Activated T-helper 1 cell treated with anti-CD3 and anti-CD28 coated beads, Interleukin-12 subunit alpha, Interleukin-12 subunit beta, Interleukin-2, Interleukin-4 antibody, amounts not matched to agents 30 ng/mL and 10 ng/mL and 1 ng/mL, durations not matched to agents 14 hours and 24 hours and 36 hours (primary cell): ENCODE results near the gene MYO5B. TPM values are rescaled to one million over a fixed set of nuclear protein-coding genes. Genes with fewer than 3 reads are reported as not detected.

Experiments used
- DNase-seq: peaks from one replicate; pipeline ENCODE4 v3.0.0; 2021; ENCODE audit warnings: low spot score
- H3K27ac Mint-ChIP-seq: one replicate; pipeline ENCODE4 v1.8.0; 2021; ENCODE audit warnings: mild to moderate bottlenecking, mixed read lengths
- H3K27me3 Mint-ChIP-seq: one replicate; pipeline ENCODE4 v1.8.0; 2022; ENCODE audit warnings: mild to moderate bottlenecking, moderate library complexity, mixed read lengths; ENCODE audit not compliant: insufficient read depth
- H3K36me3 Mint-ChIP-seq: one replicate; pipeline ENCODE4 v1.8.0; 2021; ENCODE audit warnings: low read depth, mixed read lengths
- H3K4me1 Mint-ChIP-seq: one replicate; pipeline ENCODE4 v1.8.0; 2021; ENCODE audit warnings: low read depth, mixed read lengths
- H3K4me3 Mint-ChIP-seq: one replicate; pipeline ENCODE4 v1.8.0; 2021; ENCODE audit warnings: mild to moderate bottlenecking, moderate library complexity, mixed read lengths
- H3K9me3 Mint-ChIP-seq: one replicate; pipeline ENCODE4 v1.8.0; 2021; ENCODE audit warnings: mixed read lengths
- intact Hi-C: fragments of 100-400 bp; cut with micrococcal nuclease; formaldehyde crosslinking; loops from one replicate; pipeline ENCODE4 v1.15.1; 2024
- total RNA-seq: library from RNA; stranded (reverse); gene quantifications from 2 replicates; pipeline ENCODE4 v1.2.3, GENCODE V29; 2022

MYO5B gene
- total RNA-seq, 1 donor from 2014 or later, result not detected

GRCh38 chr18:50033004-50033403, 161.9 kb downstream of the MYO5B start:
- Mint-ChIP-seq H3K4me1 (no peaks in the 10 kb centered on the region), H3K4me3 (no peak overlapping the region), H3K36me3 (no peaks in the 10 kb centered on the region), H3K27ac (no peak overlapping the region), H3K9me3 (no peaks in the 10 kb centered on the region), H3K27me3 (peaks cover 14% of the 10 kb centered on the region)
- intact Hi-C loops, result loop anchor here (10.0 kb wide), 1 partner anchor 62 kb away; no protein-coding TSS in a partner anchor
- no peak for DNase-seq

- H3K9me3 Mint-ChIP-seq, result no peaks in the 10 kb centered on the region
- H3K4me3 Mint-ChIP-seq, result no peak overlapping the region
- no peaks in the 10 kb centered on the region for H3K4me1 Mint-ChIP-seq
- H3K27ac Mint-ChIP-seq, result no peak overlapping the region
- intact Hi-C loops, result loop anchor here (10.0 kb wide), 1 partner anchor 65 kb away; no protein-coding TSS in a partner anchor
- H3K36me3 Mint-ChIP-seq, result no peaks in the 10 kb centered on the region
- peaks cover 20% of the 10 kb centered on the region for H3K27me3 Mint-ChIP-seq
- no peak for DNase-seq
These were observed 164.8 kb downstream of the MYO5B start for GRCh38 chr18:50030146-50030545.

- H3K4me3 Mint-ChIP-seq, result no peak overlapping the region
- peaks cover 12% of the 10 kb centered on the region for H3K27me3 Mint-ChIP-seq
- H3K4me1 Mint-ChIP-seq, result no peaks in the 10 kb centered on the region
- no peak overlapping the region for H3K27ac Mint-ChIP-seq
- intact Hi-C loops, result no loop called here
- H3K36me3 Mint-ChIP-seq, result no peaks in the 10 kb centered on the region
- no peaks in the 10 kb centered on the region for H3K9me3 Mint-ChIP-seq
- DNase-seq, result no peak
These were observed 167.0 kb downstream of the MYO5B start for GRCh38 chr18:50027996-50028395.

- no peak for DNase-seq
- intact Hi-C loops, result no loop called here
- H3K4me3 Mint-ChIP-seq, result no peak overlapping the region
- H3K9me3 Mint-ChIP-seq, result no peaks in the 10 kb centered on the region
- no peaks in the 10 kb centered on the region for H3K4me1 Mint-ChIP-seq
- H3K27ac Mint-ChIP-seq, result no peak overlapping the region
- H3K36me3 Mint-ChIP-seq, result no peaks in the 10 kb centered on the region
- peaks cover 18% of the 10 kb centered on the region for H3K27me3 Mint-ChIP-seq
These were observed 170.5 kb downstream of the MYO5B start for GRCh38 chr18:50024466-50024865.

- no peaks in the 10 kb centered on the region for H3K36me3 Mint-ChIP-seq
- no peaks in the 10 kb centered on the region for H3K4me1 Mint-ChIP-seq
- no peak for DNase-seq
- no peak overlapping the region for H3K27ac Mint-ChIP-seq
- no peak overlapping the region for H3K4me3 Mint-ChIP-seq
- no peaks in the 10 kb centered on the region for H3K9me3 Mint-ChIP-seq
- peaks cover 27% of the 10 kb centered on the region for H3K27me3 Mint-ChIP-seq
- intact Hi-C loops, result no loop called here
These were observed 172.0 kb downstream of the MYO5B start for GRCh38 chr18:50022985-50023384.

GRCh38 chr18:50014606-50015005, 180.3 kb downstream of the MYO5B start:
- Mint-ChIP-seq H3K27me3 (peaks cover 26% of the 10 kb centered on the region), H3K36me3 (no peaks in the 10 kb centered on the region), H3K4me3 (no peak overlapping the region), H3K9me3 (no peaks in the 10 kb centered on the region), H3K4me1 (no peaks in the 10 kb centered on the region), H3K27ac (no peak overlapping the region)
- intact Hi-C loops, result no loop called here
- no peak for DNase-seq

GRCh38 chr18:50013363-50014138, 181.4 kb downstream of the MYO5B start:
- no peaks in the 10 kb centered on the region for H3K4me1 Mint-ChIP-seq
- no peak overlapping the region for H3K27ac Mint-ChIP-seq
- no peaks in the 10 kb centered on the region for H3K36me3 Mint-ChIP-seq
- H3K9me3 Mint-ChIP-seq, result no peaks in the 10 kb centered on the region
- intact Hi-C loops, result no loop called here
- H3K27me3 Mint-ChIP-seq, result peaks cover 20% of the 10 kb centered on the region
- no peak for DNase-seq
- H3K4me3 Mint-ChIP-seq, result no peak overlapping the region

- Mint-ChIP-seq H3K4me3 (no peak overlapping the region), H3K36me3 (no peaks in the 10 kb centered on the region), H3K27ac (no peak overlapping the region), H3K4me1 (no peaks in the 10 kb centered on the region), H3K9me3 (no peaks in the 10 kb centered on the region), H3K27me3 (peaks cover 13% of the 10 kb centered on the region)
- intact Hi-C loops, result no loop called here
- DNase-seq, result no peak
These were observed 183.0 kb downstream of the MYO5B start for GRCh38 chr18:50011813-50012435.

- intact Hi-C loops, result loop anchor here (1.0 kb wide), 1 partner anchor 185 kb away; the partner anchor contains the start of gene MYO5B
- Mint-ChIP-seq H3K27me3 (peaks cover under 1% of the 10 kb centered on the region), H3K27ac (no peak overlapping the region), H3K4me1 (no peaks in the 10 kb centered on the region), H3K36me3 (no peaks in the 10 kb centered on the region), H3K4me3 (no peak overlapping the region), H3K9me3 (no peaks in the 10 kb centered on the region)
- DNase-seq, result peak; percentile 16
These were observed 185.1 kb downstream of the MYO5B start for GRCh38 chr18:50009773-50010335.

- H3K27me3 Mint-ChIP-seq, result peaks cover 4% of the 10 kb centered on the region
- intact Hi-C loops, result no loop called here
These were observed 186.6 kb downstream of the MYO5B start for GRCh38 chr18:50008306-50008705.

GRCh38 chr18:50006470-50007046, 188.4 kb downstream of the MYO5B start:
- H3K4me3 Mint-ChIP-seq, result no peak overlapping the region
- peaks cover 10% of the 10 kb centered on the region for H3K27me3 Mint-ChIP-seq
- intact Hi-C loops, result no loop called here
- no peaks in the 10 kb centered on the region for H3K4me1 Mint-ChIP-seq
- no peak overlapping the region for H3K27ac Mint-ChIP-seq
- DNase-seq, result no peak
- H3K36me3 Mint-ChIP-seq, result no peaks in the 10 kb centered on the region
- no peaks in the 10 kb centered on the region for H3K9me3 Mint-ChIP-seq

More at GRCh38 chr18:50008306-50008705, 186.6 kb downstream of the MYO5B start:
- Mint-ChIP-seq H3K36me3 (no peaks in the 10 kb centered on the region), H3K4me1 (no peaks in the 10 kb centered on the region), H3K4me3 (no peak overlapping the region), H3K27ac (no peak overlapping the region), H3K9me3 (no peaks in the 10 kb centered on the region)
- no peak for DNase-seq

- peaks cover 13% of the 10 kb centered on the region for H3K27me3 Mint-ChIP-seq
- H3K4me1 Mint-ChIP-seq, result no peaks in the 10 kb centered on the region
- H3K36me3 Mint-ChIP-seq, result no peaks in the 10 kb centered on the region
- H3K9me3 Mint-ChIP-seq, result no peaks in the 10 kb centered on the region
- intact Hi-C loops, result no loop called here
- no peak overlapping the region for H3K27ac Mint-ChIP-seq
- no peak for DNase-seq
- no peak overlapping the region for H3K4me3 Mint-ChIP-seq
These were observed 190.9 kb downstream of the MYO5B start for GRCh38 chr18:50004013-50004412.

- Mint-ChIP-seq H3K4me1 (no peaks in the 10 kb centered on the region), H3K27ac (no peak overlapping the region), H3K4me3 (no peak overlapping the region), H3K27me3 (peaks cover 13% of the 10 kb centered on the region), H3K36me3 (no peaks in the 10 kb centered on the region), H3K9me3 (no peaks in the 10 kb centered on the region)
- intact Hi-C loops, result no loop called here
- DNase-seq, result no peak
These were observed 192.2 kb downstream of the MYO5B start for GRCh38 chr18:50002781-50003180.
